Mammary epithelial cell (primary cell): Measurements from ENCODE around the gene CCDC120.

Experiments used
- EZH2 ChIP-seq: IDR thresholded peaks from 2 replicates; pipeline ENCODE4 v1.6.1; 2012; ENCODE audit warnings: low read length, inconsistent platforms, borderline replicate concordance
- TF ChIP-seq, protein P1 (sequence below), 2 donors: IDR thresholded peaks in 1 of 2; conservative IDR thresholded peaks in 1 of 2; 2 replicates each; pipeline ENCODE4 v1.5.1; 2011 to 2012; ENCODE audit warnings: inconsistent platforms in 2 of 2, low read length in 2 of 2, mild to moderate bottlenecking in 2 of 2, control low read depth in 1 of 2, low read depth in 1 of 2; ENCODE audit not compliant: insufficient read depth in 1 of 2; ENCODE audit errors: extremely low read depth in 1 of 2

DNA sequence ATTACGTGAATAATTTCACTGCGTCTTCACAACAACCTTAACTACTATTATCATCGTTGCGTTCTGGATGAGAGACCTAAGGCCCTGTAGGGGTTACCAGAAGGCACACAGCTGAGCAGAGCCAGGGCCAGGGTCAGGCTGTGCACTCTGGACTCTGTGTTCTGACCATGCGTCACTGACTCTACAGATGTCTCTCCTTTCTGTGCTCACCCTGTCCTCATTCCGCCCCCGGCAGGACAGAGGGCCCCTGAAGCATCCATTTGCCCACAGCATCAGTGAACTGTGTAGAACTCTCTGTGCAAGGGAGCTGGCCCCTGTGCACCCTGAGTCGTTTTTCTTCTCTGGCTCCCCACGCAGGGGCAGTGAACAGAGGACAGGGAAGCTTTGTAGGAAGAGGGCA is 43.4 kb downstream of the CCDC120 start:
- TF ChIP-seq, protein P1, sequence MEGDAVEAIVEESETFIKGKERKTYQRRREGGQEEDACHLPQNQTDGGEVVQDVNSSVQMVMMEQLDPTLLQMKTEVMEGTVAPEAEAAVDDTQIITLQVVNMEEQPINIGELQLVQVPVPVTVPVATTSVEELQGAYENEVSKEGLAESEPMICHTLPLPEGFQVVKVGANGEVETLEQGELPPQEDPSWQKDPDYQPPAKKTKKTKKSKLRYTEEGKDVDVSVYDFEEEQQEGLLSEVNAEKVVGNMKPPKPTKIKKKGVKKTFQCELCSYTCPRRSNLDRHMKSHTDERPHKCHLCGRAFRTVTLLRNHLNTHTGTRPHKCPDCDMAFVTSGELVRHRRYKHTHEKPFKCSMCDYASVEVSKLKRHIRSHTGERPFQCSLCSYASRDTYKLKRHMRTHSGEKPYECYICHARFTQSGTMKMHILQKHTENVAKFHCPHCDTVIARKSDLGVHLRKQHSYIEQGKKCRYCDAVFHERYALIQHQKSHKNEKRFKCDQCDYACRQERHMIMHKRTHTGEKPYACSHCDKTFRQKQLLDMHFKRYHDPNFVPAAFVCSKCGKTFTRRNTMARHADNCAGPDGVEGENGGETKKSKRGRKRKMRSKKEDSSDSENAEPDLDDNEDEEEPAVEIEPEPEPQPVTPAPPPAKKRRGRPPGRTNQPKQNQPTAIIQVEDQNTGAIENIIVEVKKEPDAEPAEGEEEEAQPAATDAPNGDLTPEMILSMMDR (conservative IDR thresholded peaks at IDR 0.05 in 1 of 2, IDR thresholded peaks at IDR 0.05 in 1 of 2; ENCODE audit: extremely low read depth in 1 of 2, insufficient read depth in 1 of 2, low read depth in 1 of 2, low read length in 2 of 2): no peak
- no peak for TF ChIP-seq EZH2
